IMR-90 (cell line): ENCODE results near the gene ARMC3. TPM values are rescaled to one million over a fixed set of nuclear protein-coding genes. Genes with fewer than 3 reads are reported as not detected.

ENCODE experiments used
- ATAC-seq: fragments of 200-7000 bp; cut with Tn5 transposase; 2 replicates; pipeline ENCODE4 v1.9.1; 2020; ENCODE audit warnings: low read depth, mild to moderate bottlenecking, moderate library complexity
- BruUV-seq: library from RNA; stranded (reverse); fragments of 400-500 nt; replicated peaks from 2 replicates; lab custom pipeline; 2021; lab: Mats Ljungman, UMichigan
- CTCF ChIA-PET: fragments of 300-600 bp; formaldehyde crosslinking; extraction: SDS; loops from one replicate; lab custom pipeline; 2021; ENCODE audit warnings: antibody characterized with exemption; lab: Yijun Ruan, JAX
- POLR2A ChIA-PET: fragments of 300-600 bp; sonication (Branson Sonifier 250); formaldehyde crosslinking; loops from one replicate; lab custom pipeline; 2022; ENCODE audit warnings: antibody characterized with exemption; ENCODE audit not compliant: unreplicated experiment; lab: Charles Lee
- DNase-seq: peaks from one replicate; pipeline ENCODE4 v3.0.0; 2013
- H2AFZ ChIP-seq: replicated peaks from 2 replicates; pipeline ENCODE3; 2013; ENCODE audit warnings: low read length, mild to moderate bottlenecking; ENCODE audit not compliant: poor library complexity
- H2AK5ac ChIP-seq: 2 replicates; pipeline ENCODE4 v1.6.1; 2013; ENCODE audit warnings: low read depth, low read length, inconsistent platforms
- H2AK9ac ChIP-seq: replicated peaks from 2 replicates; pipeline ENCODE3; 2013; ENCODE audit warnings: mild to moderate bottlenecking, low read depth, low read length, moderate library complexity; ENCODE audit not compliant: poor library complexity
- H2BK120ac ChIP-seq: 2 replicates; pipeline ENCODE4 v1.6.1; 2013; ENCODE audit warnings: low read depth, low read length, inconsistent platforms
- H2BK15ac ChIP-seq: 3 replicates; pipeline ENCODE4 v1.6.1; 2013; ENCODE audit warnings: low read depth, low read length, inconsistent platforms
- H2BK20ac ChIP-seq: 2 replicates; pipeline ENCODE4 v1.6.1; 2013; ENCODE audit warnings: low read depth, mild to moderate bottlenecking, inconsistent platforms, low read length, moderate library complexity
- H2BK5ac ChIP-seq: 2 replicates; pipeline ENCODE4 v1.6.1; 2013; ENCODE audit warnings: mild to moderate bottlenecking, low read depth, low read length, inconsistent platforms; ENCODE audit not compliant: poor library complexity, severe bottlenecking
- H3K14ac ChIP-seq: replicated peaks from 2 replicates; pipeline ENCODE4 v1.6.1; 2013; ENCODE audit warnings: low read depth, low read length, inconsistent platforms
- H3K18ac ChIP-seq: 2 replicates; pipeline ENCODE4 v1.6.1; 2013; ENCODE audit warnings: low read depth, low read length, control low read depth
- H3K23ac ChIP-seq: 2 replicates; pipeline ENCODE4 v1.6.1; 2013; ENCODE audit warnings: low read depth, low read length, inconsistent platforms
- H3K27ac ChIP-seq: 2 replicates; pipeline ENCODE4 v1.5.1; 2013; ENCODE audit warnings: mild to moderate bottlenecking, control low read depth, low read length; ENCODE audit not compliant: insufficient read depth
- H3K27me3 ChIP-seq: 2 replicates; pipeline ENCODE4 v1.6.1; 2013; ENCODE audit warnings: low read length; ENCODE audit not compliant: control insufficient read depth, insufficient read depth
- H3K36me3 ChIP-seq: 2 replicates; pipeline ENCODE4 v1.6.1; 2013; ENCODE audit warnings: low read length, mixed read lengths; ENCODE audit not compliant: control insufficient read depth, insufficient read depth
- H3K4ac ChIP-seq: 2 replicates; pipeline ENCODE4 v1.6.1; 2013; ENCODE audit warnings: low read depth, low read length, inconsistent platforms
- H3K4me1 ChIP-seq: 2 replicates; pipeline ENCODE4 v1.6.1; 2013; ENCODE audit warnings: low read length, mixed read lengths; ENCODE audit not compliant: control insufficient read depth, insufficient read depth
- H3K4me2 ChIP-seq: 2 replicates; pipeline ENCODE4 v1.6.1; 2013; ENCODE audit warnings: low read depth, mild to moderate bottlenecking, control low read depth, low read length, moderate library complexity
- H3K4me3 ChIP-seq: 2 replicates; pipeline ENCODE4 v1.5.1; 2013; ENCODE audit warnings: low read depth, mild to moderate bottlenecking, control low read depth, low read length, moderate library complexity; ENCODE audit not compliant: insufficient read depth
- H3K56ac ChIP-seq: 2 replicates; pipeline ENCODE4 v1.6.1; 2013; ENCODE audit warnings: low read length, inconsistent platforms; ENCODE audit not compliant: insufficient read depth; ENCODE audit errors: extremely low read depth
- H3K79me1 ChIP-seq, 2 experiments: 2 replicates each; pipeline ENCODE4 v1.6.1; 2013; ENCODE audit warnings: low read length in 2 of 2, inconsistent platforms in 1 of 2, low read depth in 1 of 2
- H3K9ac ChIP-seq: 2 replicates; pipeline ENCODE4 v1.6.1; 2013; ENCODE audit warnings: low read depth, low read length, control low read depth
- H3K9me1 ChIP-seq: 2 replicates; pipeline ENCODE4 v1.6.1; 2013; ENCODE audit warnings: low read length, inconsistent platforms; ENCODE audit not compliant: insufficient read depth
- H3K9me3 ChIP-seq: 2 replicates; pipeline ENCODE4 v1.6.1; 2013; ENCODE audit warnings: low read length; ENCODE audit not compliant: control insufficient read depth, insufficient read depth
- H4K20me1 ChIP-seq: 2 replicates; pipeline ENCODE4 v1.6.1; 2013; ENCODE audit warnings: low read length, inconsistent platforms; ENCODE audit not compliant: insufficient read depth
- H4K5ac ChIP-seq: 2 replicates; pipeline ENCODE4 v1.6.1; 2013; ENCODE audit warnings: mild to moderate bottlenecking, low read depth, low read length, control low read depth
- H4K8ac ChIP-seq, 2 experiments: 2 replicates each; pipeline ENCODE4 v1.6.1; 2013; ENCODE audit warnings: low read depth in 2 of 2, low read length in 2 of 2, control low read depth in 1 of 2, inconsistent platforms in 1 of 2
- H4K91ac ChIP-seq: 2 replicates; pipeline ENCODE4 v1.6.1; 2013; ENCODE audit warnings: low read depth, low read length, inconsistent platforms; ENCODE audit not compliant: insufficient read depth
- RCOR1 ChIP-seq: IDR thresholded peaks from 2 replicates; pipeline ENCODE4 v1.6.1; 2012; ENCODE audit warnings: mild to moderate bottlenecking, low read length, improper control_type of control experiment; ENCODE audit not compliant: insufficient replicate concordance
- SMC3 ChIP-seq: fragments of 150-350 bp; IDR thresholded peaks from 2 replicates; pipeline ENCODE4 v1.6.1; 2016; ENCODE audit warnings: low read depth, mild to moderate bottlenecking, antibody characterized with exemption, low read length, moderate library complexity
- WGBS, 2 experiments: methylation state at CpG; one replicate each; pipeline versions ENCODE4 v1.1.5 to v1.1.7; 2013; ENCODE audit warnings: missing lambda C conversion rate in 2 of 2; ENCODE audit not compliant: insufficient read length in 1 of 2; ENCODE audit errors: extremely low coverage in 2 of 2; 5-methylcytosine and 5-hydroxymethylcytosine counted together
- dilution Hi-C: fragments of 300-500 bp; cut with HindIII; formaldehyde crosslinking; loops from one replicate; pipeline ENCODE4 v1.14.3; 2018; ENCODE audit warnings: low sequenced_read_pairs; ENCODE audit not compliant: unreplicated experiment
- in situ Hi-C: fragments of 300-500 bp; cut with MboI; formaldehyde crosslinking; loops from 3 replicates; pipeline ENCODE4 v1.14.3; 2019; ENCODE audit warnings: low sequenced_read_pairs, inconsistent platforms, mixed read lengths
- intact Hi-C: fragments of 100-400 bp; cut with micrococcal nuclease; formaldehyde crosslinking; loops from 2 replicates; pipeline ENCODE4 v1.10.0; 2022
- polyA plus RNA-seq, 3 experiments: library from polyadenylated mRNA; depleted of rRNA; stranded (reverse); fragments of >200 nt; gene quantifications; 2 replicates each; pipeline ENCODE4 v1.2.3, GENCODE V29; 2012; ENCODE audit warnings: low replicate concordance in 1 of 3
- total RNA-seq: library from RNA; depleted of rRNA; stranded (reverse); fragments of >200 nt; gene quantifications from 2 replicates; pipeline ENCODE4 v1.2.3, GENCODE V29; 2012

ARMC3 gene
- total and polyA plus RNA-seq, 2 of the 4 experiments (the other 2 are of a cell fraction): not detected

DNA sequence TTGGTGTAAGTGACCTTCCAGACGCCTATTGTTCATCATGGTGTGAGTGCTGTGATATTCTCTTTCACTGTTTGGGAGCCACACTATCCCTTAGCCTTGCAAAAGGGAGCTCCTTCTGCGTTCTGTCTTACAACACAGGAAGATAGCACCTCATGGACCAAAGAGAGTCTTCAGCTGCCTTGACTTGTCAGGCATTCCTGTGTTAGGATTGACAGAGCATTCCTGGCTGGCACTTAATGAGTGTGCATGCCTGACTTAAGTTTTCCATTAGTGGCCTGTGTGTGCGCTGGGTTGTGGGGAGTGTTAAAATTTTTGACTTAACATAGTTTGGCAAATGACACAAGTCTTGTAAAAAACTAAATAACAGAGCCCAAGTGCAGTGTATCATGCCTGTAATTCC lies 145.7 kb downstream of the ARMC3 start:
- H2AK5ac ChIP-seq: no peak overlapping the region
- no TSS peak for BruUV-seq
- no peak overlapping the region for H2BK20ac ChIP-seq
- H3K36me3 ChIP-seq: no peaks in the 10 kb centered on the region
- H3K27ac ChIP-seq: no peak overlapping the region
- no peaks in the 10 kb centered on the region for H4K20me1 ChIP-seq
- no peak overlapping the region for H3K4me2 ChIP-seq
- no peaks in the 10 kb centered on the region for H3K9me3 ChIP-seq
- H2BK5ac ChIP-seq: no peak overlapping the region
- no peak overlapping the region for H3K23ac ChIP-seq
- H2AFZ ChIP-seq: no peak overlapping the region
- in situ Hi-C loops: no loop called here
- no peak overlapping the region for H2BK15ac ChIP-seq
- TF ChIP-seq SMC3: no peak
- no peak for TF ChIP-seq RCOR1
- no peak overlapping the region for H3K4ac ChIP-seq
- H2AK9ac ChIP-seq: no peak overlapping the region
- no peak overlapping the region for H4K91ac ChIP-seq
- intact Hi-C loops: no loop called here
- no peak overlapping the region for H4K5ac ChIP-seq
- no peak for ATAC-seq
- no peak overlapping the region for H3K9ac ChIP-seq
- no peak overlapping the region for H2BK120ac ChIP-seq
- ChIA-PET POLR2A (no interaction called here), CTCF (no interaction called here)
- H3K56ac ChIP-seq: no peak overlapping the region
- dilution Hi-C loops: no loop called here
- H3K14ac ChIP-seq: no peak overlapping the region
- H3K79me1 ChIP-seq: no peaks in the 10 kb centered on the region
- no peak overlapping the region for H3K18ac ChIP-seq
- no peak for DNase-seq
- WGBS, 2 experiments: no CpG with 5 or more reads among the region's 3 CpGs
- H3K4me3 ChIP-seq: no peak overlapping the region
- peaks cover 4% of the 10 kb centered on the region for H3K27me3 ChIP-seq
- H3K4me1 ChIP-seq: no peaks in the 10 kb centered on the region
- no peaks in the 10 kb centered on the region for H3K9me1 ChIP-seq
- no peak overlapping the region for H4K8ac ChIP-seq
